NB4 (cell line): ENCODE results near the gene TNS1.

Source experiments
- CTCF ChIP-seq: IDR thresholded peaks from one replicate; pipeline ENCODE4 v1.5.1; 2012; ENCODE audit warnings: low read depth, low read length
- MYC ChIP-seq: IDR thresholded peaks from 2 replicates; pipeline ENCODE4 v1.6.1; 2011; ENCODE audit warnings: low read depth, low read length
- POLR2A ChIP-seq: IDR thresholded peaks from 2 replicates; pipeline ENCODE4 v1.6.1; 2011; ENCODE audit warnings: mild to moderate bottlenecking; ENCODE audit not compliant: insufficient read length; ENCODE audit errors: extremely low read depth
- TF ChIP-seq, protein P1 (sequence below): IDR thresholded peaks from 2 replicates; pipeline ENCODE4 v1.6.1; 2011; ENCODE audit warnings: low read depth, low read length

GRCh38 chr2:217909156-217909820 lies 93.5 kb downstream of the TNS1 start:
- TF ChIP-seq POLR2A (no peak), CTCF (no peak), MYC (no peak)
- TF ChIP-seq, protein P1, sequence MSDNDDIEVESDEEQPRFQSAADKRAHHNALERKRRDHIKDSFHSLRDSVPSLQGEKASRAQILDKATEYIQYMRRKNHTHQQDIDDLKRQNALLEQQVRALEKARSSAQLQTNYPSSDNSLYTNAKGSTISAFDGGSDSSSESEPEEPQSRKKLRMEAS = no peak
